ENCODE results near the gene PYGL.

DNA sequence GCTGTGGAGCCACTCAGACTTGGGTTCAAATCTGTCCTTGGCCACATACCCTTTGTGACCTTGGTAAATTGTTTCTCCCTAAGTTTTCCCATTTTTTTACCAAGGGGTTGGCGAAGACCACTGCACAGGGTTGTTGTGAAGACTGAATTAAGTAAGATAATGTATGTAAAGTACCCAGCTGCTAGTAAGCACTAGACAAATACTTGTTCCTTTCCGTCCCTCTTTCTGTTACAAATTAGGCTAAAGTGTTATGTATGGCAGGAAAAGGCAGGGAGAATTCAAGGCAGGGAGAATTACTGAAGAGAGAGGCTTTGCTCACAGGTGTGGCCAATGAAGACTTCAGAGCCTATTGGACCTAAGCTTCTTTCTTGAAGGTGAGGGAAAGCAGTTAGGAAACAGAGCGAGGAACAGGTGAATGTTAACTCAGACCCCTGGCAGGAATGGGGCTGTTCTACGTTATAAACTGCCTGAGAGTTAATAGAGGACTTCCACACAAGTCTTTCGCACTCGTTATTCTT is 46.6 kb downstream of the PYGL start:
- no peak for TF ChIP-seq EZH2 (IDR thresholded peaks at IDR 0.05; ENCODE audit: low read length, unreplicated experiment)
- TF ChIP-seq, protein P1, sequence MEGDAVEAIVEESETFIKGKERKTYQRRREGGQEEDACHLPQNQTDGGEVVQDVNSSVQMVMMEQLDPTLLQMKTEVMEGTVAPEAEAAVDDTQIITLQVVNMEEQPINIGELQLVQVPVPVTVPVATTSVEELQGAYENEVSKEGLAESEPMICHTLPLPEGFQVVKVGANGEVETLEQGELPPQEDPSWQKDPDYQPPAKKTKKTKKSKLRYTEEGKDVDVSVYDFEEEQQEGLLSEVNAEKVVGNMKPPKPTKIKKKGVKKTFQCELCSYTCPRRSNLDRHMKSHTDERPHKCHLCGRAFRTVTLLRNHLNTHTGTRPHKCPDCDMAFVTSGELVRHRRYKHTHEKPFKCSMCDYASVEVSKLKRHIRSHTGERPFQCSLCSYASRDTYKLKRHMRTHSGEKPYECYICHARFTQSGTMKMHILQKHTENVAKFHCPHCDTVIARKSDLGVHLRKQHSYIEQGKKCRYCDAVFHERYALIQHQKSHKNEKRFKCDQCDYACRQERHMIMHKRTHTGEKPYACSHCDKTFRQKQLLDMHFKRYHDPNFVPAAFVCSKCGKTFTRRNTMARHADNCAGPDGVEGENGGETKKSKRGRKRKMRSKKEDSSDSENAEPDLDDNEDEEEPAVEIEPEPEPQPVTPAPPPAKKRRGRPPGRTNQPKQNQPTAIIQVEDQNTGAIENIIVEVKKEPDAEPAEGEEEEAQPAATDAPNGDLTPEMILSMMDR (conservative IDR thresholded peaks at IDR 0.05; ENCODE audit: low read depth, low read length): no peak
- no peak for TF ChIP-seq EZH2phosphoT487 (IDR thresholded peaks at IDR 0.05; ENCODE audit: borderline replicate concordance, low read length)
